GM04504 (cell line): ENCODE data around the gene KCND3.

Experiments used
- DNase-seq: peaks from one replicate; pipeline ENCODE4 v3.0.0-alpha.2; 2012; ENCODE audit warnings: low read depth

The KCND3 gene

GRCh38 chr1:111729946-111730681 lies 259.4 kb downstream of the KCND3 start:
- no peak for DNase-seq

DNA sequence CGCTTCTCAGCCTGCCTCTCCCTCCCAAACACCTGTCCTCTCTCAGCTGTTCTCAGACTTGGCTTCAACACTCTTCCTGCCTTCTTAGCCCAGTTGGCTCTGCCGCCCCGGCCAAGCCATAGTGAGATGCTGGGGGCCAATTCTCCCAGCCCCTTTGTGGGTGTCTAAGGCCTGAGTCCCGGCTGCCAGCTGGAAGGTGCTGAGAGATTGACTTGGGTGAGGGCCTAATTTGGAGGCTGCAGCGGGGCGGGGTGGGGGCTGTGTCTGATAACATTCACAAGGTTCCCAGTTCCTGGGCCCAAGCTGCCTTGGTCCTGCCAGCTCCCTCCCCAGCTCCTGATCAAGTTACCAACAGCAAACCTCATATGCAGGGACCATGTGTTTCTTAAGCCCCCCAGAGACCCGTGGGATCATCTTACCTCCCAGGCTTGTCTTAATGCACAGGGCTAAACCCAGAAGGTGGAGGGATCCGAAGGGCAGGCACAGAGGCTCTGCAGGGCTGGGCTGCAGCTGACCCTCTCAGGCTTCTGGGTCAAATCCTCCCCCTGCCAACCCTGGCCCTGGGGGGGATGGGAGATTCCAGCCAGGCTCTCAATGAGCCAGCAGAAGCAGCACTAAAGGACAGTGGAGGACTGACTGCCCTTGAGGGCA lies 260.1 kb downstream of the KCND3 start:
- no peak for DNase-seq

DNA sequence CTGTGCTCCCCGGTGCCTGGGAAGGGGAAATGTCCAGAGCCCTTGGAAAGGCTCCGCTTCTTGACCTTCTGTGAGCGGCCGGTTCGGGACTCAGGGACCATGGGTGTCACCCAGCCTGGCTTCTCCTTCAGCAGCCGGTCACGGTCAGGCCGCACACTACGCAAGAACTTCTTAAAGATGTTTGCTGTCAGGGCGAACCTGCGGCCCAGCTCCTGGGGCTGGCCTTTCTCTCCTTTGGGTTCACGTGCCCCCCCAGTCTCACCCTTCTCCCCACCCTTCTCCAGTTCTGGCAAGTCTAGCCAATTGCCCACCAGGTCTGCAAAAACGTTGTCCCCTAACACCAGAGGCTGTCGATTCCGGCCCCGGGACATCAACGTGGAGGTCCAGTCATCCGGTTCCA lies 262.4 kb downstream of the KCND3 start:
- no peak for DNase-seq

GRCh38 chr1:111725192-111725591 lies 264.3 kb downstream of the KCND3 start:
- no peak for DNase-seq

DNA sequence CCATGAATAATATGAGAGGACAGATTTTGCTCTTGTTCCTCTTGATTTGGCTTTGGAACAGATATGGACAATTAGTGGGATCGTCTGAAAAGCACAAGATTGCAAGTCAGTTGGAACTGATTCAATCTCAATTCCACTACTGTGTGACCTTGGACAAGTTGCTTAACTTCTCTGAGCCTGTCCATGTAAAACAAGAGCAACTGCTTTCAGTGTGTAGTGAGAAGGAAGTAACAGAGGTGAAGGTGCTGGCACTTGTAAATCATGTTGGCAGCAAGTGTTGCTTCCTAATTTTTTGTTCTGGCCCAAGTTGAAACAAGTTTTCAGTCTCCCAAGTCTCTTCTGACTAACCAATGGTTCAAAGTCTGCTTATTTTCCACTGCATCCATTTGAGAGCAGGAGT lies 265.6 kb downstream of the KCND3 start:
- no peak for DNase-seq

DNA sequence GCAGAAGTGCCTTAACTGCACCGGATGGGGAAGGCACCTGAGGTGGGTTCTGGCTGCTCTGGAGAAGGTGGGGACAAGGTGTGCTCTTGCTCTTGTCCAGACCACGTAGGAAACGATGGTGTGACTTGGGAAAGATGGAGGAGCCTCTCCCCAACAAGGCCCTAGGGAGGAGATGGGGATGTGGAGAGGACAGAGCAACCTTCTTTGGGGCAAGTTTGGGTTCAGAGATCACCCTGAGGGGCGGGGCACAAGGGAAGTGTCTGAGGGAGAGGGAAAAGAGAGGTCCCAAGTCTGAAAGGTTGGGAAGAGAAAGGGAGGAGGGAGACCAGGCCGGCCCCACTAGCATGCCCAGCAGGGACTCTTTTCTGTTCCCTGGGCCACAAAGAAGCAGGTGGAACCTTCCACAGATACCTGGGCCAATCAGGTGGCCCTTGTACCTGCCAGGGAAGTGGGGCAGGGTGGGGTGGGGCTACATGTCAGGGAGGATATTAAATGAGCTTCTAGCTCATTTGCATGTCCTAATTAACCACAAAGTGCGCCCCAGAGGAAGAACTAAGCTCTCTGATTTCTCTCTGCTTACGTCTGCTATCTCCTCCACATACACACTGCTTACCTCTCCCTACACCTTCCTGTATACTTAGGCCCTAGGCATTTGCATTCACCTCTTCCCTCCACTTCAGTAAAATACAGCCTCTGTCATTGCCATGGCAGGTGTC lies 266.2 kb downstream of the KCND3 start:
- no peak for DNase-seq

DNA sequence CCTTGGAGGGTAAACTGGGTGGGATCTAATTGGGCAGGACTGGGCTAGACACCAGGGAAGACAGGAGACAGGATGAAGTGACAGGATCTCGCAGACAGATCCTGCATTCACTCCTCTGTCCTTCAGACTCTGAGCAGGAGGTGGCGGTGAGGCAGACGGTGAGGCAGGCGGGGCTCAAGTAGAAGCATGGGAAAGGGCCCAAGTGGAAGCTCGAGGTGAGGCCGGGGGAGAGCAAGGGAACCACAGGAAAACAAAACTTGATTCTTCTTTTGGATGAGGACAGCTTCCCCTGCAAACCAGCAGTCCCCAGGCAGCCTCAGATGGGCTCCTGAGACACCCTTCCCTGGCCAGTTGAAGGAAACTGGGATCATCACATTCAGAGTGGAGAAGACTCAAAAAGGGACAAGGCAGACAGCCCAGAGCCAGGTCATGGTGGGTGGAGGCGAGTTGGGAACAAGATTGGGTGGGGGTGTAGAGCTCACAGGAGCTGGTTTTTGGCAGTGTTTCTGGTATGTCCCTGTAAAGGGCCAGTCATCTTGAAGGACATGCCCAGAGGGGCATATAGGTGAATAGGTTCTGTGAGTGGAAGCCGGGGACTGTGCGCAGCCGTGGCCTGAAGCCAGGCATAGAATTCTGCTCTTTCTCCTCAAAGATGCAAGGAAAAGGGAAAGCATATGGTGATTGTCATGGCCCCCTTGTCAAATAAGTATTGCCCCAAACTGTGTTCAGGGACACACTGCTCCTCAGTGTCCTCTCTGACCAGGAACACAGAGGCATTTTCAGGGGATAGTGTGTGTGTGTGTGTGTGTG lies 268.3 kb downstream of the KCND3 start:
- no peak for DNase-seq
